Measurements from ENCODE around the gene BAIAP2L2. TPM values are rescaled to one million over a fixed set of nuclear protein-coding genes. Genes with fewer than 3 reads are reported as not detected.
"Not testable (repeated sequence)": the region's sequence is repeated elsewhere in the genome, so short reads cannot be mapped to it uniquely, and the experiment has no call there.

Gene BAIAP2L2
- total and polyA plus RNA-seq, 4 donors = 0.33 to 0.46 (median 0.44) TPM; not detected in 1

DNA sequence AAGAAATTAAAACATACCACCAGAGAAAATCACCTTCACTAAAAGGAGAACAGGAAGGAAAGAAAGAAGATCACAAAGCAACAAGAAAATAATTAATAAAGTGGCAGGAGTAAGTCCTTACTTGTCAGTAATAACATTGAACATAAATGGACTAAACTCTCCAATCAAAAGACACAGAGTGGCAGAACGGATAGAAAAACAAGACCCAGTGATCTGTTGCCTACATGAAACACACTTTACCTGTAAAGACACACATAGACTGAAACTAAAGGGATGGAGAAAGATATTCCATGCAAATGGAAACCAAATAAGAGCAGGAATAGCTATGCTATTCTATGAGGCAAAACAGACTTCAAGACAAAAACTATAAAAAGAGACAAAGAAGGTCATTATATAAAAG is 45.2 kb upstream of the BAIAP2L2 start:
- Histone ChIP-seq H3K27ac (ENCODE audit: low read depth in 1 of 2, low read length in 2 of 2) (no peak overlapping the region), H3K36me3 (ENCODE audit: control insufficient read depth in 4 of 4, insufficient read depth in 3 of 4, low read depth in 1 of 4, low read length in 3 of 4) (no peaks in the 10 kb centered on the region), H3K27me3 (ENCODE audit: control insufficient read depth in 4 of 4, insufficient read depth in 4 of 4, low read length in 3 of 4) (no peaks in the 10 kb centered on the region), H3K4me3 (ENCODE audit: low read depth in 1 of 3, low read length in 3 of 3) (no peak overlapping the region), H3K9ac (ENCODE audit: low read depth in 1 of 2, low read length in 2 of 2) (no peak overlapping the region), H3K9me3 (ENCODE audit: control insufficient read depth in 4 of 4, low read length in 3 of 4) (no peaks in the 10 kb centered on the region), H3K4me1 (ENCODE audit: control insufficient read depth in 4 of 4, insufficient read depth in 4 of 4, low read length in 3 of 4) (peaks cover 3 to 10% (median 8%) of the 10 kb centered on the region in 4 donors)
- no peak for TF ChIP-seq SP1 (IDR thresholded peaks at IDR 0.05)
- no peak for TF ChIP-seq GABPA (IDR thresholded peaks at IDR 0.05 in 1 of 2, conservative IDR thresholded peaks at IDR 0.05 in 1 of 2)
- no peak for TF ChIP-seq JUND (IDR thresholded peaks at IDR 0.05)
- TF ChIP-seq TAF1 (conservative IDR thresholded peaks at IDR 0.05) = no peak
- no peak for TF ChIP-seq FOXA1 (IDR thresholded peaks at IDR 0.05)
- TF ChIP-seq, protein P1, sequence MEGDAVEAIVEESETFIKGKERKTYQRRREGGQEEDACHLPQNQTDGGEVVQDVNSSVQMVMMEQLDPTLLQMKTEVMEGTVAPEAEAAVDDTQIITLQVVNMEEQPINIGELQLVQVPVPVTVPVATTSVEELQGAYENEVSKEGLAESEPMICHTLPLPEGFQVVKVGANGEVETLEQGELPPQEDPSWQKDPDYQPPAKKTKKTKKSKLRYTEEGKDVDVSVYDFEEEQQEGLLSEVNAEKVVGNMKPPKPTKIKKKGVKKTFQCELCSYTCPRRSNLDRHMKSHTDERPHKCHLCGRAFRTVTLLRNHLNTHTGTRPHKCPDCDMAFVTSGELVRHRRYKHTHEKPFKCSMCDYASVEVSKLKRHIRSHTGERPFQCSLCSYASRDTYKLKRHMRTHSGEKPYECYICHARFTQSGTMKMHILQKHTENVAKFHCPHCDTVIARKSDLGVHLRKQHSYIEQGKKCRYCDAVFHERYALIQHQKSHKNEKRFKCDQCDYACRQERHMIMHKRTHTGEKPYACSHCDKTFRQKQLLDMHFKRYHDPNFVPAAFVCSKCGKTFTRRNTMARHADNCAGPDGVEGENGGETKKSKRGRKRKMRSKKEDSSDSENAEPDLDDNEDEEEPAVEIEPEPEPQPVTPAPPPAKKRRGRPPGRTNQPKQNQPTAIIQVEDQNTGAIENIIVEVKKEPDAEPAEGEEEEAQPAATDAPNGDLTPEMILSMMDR (IDR thresholded peaks at IDR 0.05; ENCODE audit: low read depth, low read length, missing input control) = no peak
- TF ChIP-seq RXRA (IDR thresholded peaks at IDR 0.05) = no peak
- TF ChIP-seq YY1 (IDR thresholded peaks at IDR 0.05) = no peak
- no peak for TF ChIP-seq EGR1 (IDR thresholded peaks at IDR 0.05; ENCODE audit: low read depth in 2 of 2)
- TF ChIP-seq, protein P2, sequence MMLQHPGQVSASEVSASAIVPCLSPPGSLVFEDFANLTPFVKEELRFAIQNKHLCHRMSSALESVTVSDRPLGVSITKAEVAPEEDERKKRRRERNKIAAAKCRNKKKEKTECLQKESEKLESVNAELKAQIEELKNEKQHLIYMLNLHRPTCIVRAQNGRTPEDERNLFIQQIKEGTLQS (IDR thresholded peaks at IDR 0.05) = no peak
- TF ChIP-seq FOXA2 (IDR thresholded peaks at IDR 0.05) = no peak
- no peak for DNase-seq (ENCODE audit: low spot score)
- WGBS = 95% methylated on average over 1 of the region's 1 CpG

DNA sequence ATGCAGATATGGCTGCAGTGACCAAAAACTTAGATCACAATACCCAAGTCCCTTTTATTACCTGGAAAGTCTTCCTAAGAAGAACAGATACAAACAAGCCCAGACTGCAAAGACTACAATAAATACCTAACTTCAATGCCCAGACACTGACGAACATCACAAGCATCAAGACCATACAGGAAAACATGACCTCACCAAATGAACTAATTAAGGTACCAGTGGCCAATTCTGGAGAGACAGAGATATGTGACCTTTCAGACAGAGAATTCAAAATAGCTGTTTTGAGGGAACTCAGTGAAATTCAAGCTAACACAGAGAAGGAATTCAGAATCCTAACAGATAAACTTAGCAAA is 44.1 kb upstream of the BAIAP2L2 start:
- not testable (repeated sequence) for H3K36me3 ChIP-seq (ENCODE audit: control insufficient read depth in 4 of 4, insufficient read depth in 3 of 4, low read depth in 1 of 4, low read length in 3 of 4); H3K9me3 ChIP-seq (ENCODE audit: control insufficient read depth in 4 of 4, low read length in 3 of 4); H3K4me3 ChIP-seq (ENCODE audit: low read depth in 1 of 3, low read length in 3 of 3); DNase-seq (ENCODE audit: low spot score); H3K27me3 ChIP-seq (ENCODE audit: control insufficient read depth in 4 of 4, insufficient read depth in 4 of 4, low read length in 3 of 4); H3K9ac ChIP-seq (ENCODE audit: low read depth in 1 of 2, low read length in 2 of 2)
- H3K4me1 ChIP-seq (ENCODE audit: control insufficient read depth in 4 of 4, insufficient read depth in 4 of 4, low read length in 3 of 4) = peaks cover 3 to 10% (median 8%) of the 10 kb centered on the region in 4 donors
- WGBS = 86% methylated on average over 1 of the region's 1 CpG
- H3K27ac ChIP-seq (ENCODE audit: low read depth in 1 of 2, low read length in 2 of 2) = peak overlapping the region in 1 of 2 donors; percentile 70

GRCh38 chr22:38153821-38154562 is 43.5 kb upstream of the BAIAP2L2 start:
- Histone ChIP-seq H3K9ac (ENCODE audit: low read depth in 1 of 2, low read length in 2 of 2) (no peak overlapping the region), H3K36me3 (ENCODE audit: control insufficient read depth in 4 of 4, insufficient read depth in 3 of 4, low read depth in 1 of 4, low read length in 3 of 4) (no peaks in the 10 kb centered on the region), H3K27ac (ENCODE audit: low read depth in 1 of 2, low read length in 2 of 2) (peak overlapping the region; percentile 65 to 70), H3K27me3 (ENCODE audit: control insufficient read depth in 4 of 4, insufficient read depth in 4 of 4, low read length in 3 of 4) (no peaks in the 10 kb centered on the region), H3K4me1 (ENCODE audit: control insufficient read depth in 4 of 4, insufficient read depth in 4 of 4, low read length in 3 of 4) (peaks cover 3 to 10% (median 8%) of the 10 kb centered on the region in 4 donors), H3K9me3 (ENCODE audit: control insufficient read depth in 4 of 4, low read length in 3 of 4) (no peaks in the 10 kb centered on the region), H3K4me3 (ENCODE audit: low read depth in 1 of 3, low read length in 3 of 3) (no peak overlapping the region)
- WGBS = 57% methylated on average over 4 of the region's 4 CpGs
- DNase-seq (ENCODE audit: low spot score) = no peak
- TF ChIP-seq RXRA (IDR thresholded peaks at IDR 0.05) (peak; percentile 29 to 47), FOXA2 (IDR thresholded peaks at IDR 0.05) (no peak), HNF4G (IDR thresholded peaks at IDR 0.05) (peak; percentile 76), FOXA1 (IDR thresholded peaks at IDR 0.05) (no peak), YY1 (IDR thresholded peaks at IDR 0.05) (peak; percentile 95), RAD21 (IDR thresholded peaks at IDR 0.05) (peak in 1 of 2 donors; percentile 50), NR2F2 (IDR thresholded peaks at IDR 0.05) (no peak), TAF1 (conservative IDR thresholded peaks at IDR 0.05) (no peak), EGR1 (IDR thresholded peaks at IDR 0.05; ENCODE audit: low read depth in 2 of 2) (no peak), HNF4A (conservative IDR thresholded peaks at IDR 0.05) (peak; percentile 85 to 89), SP1 (IDR thresholded peaks at IDR 0.05) (peak; percentile 82)
- TF ChIP-seq, protein P1 (IDR thresholded peaks at IDR 0.05; ENCODE audit: low read depth, low read length, missing input control) = no peak
- TF ChIP-seq, protein P2 (IDR thresholded peaks at IDR 0.05) = no peak
- TF ChIP-seq, protein P3, sequence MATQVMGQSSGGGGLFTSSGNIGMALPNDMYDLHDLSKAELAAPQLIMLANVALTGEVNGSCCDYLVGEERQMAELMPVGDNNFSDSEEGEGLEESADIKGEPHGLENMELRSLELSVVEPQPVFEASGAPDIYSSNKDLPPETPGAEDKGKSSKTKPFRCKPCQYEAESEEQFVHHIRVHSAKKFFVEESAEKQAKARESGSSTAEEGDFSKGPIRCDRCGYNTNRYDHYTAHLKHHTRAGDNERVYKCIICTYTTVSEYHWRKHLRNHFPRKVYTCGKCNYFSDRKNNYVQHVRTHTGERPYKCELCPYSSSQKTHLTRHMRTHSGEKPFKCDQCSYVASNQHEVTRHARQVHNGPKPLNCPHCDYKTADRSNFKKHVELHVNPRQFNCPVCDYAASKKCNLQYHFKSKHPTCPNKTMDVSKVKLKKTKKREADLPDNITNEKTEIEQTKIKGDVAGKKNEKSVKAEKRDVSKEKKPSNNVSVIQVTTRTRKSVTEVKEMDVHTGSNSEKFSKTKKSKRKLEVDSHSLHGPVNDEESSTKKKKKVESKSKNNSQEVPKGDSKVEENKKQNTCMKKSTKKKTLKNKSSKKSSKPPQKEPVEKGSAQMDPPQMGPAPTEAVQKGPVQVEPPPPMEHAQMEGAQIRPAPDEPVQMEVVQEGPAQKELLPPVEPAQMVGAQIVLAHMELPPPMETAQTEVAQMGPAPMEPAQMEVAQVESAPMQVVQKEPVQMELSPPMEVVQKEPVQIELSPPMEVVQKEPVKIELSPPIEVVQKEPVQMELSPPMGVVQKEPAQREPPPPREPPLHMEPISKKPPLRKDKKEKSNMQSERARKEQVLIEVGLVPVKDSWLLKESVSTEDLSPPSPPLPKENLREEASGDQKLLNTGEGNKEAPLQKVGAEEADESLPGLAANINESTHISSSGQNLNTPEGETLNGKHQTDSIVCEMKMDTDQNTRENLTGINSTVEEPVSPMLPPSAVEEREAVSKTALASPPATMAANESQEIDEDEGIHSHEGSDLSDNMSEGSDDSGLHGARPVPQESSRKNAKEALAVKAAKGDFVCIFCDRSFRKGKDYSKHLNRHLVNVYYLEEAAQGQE (IDR thresholded peaks at IDR 0.05) = peak; percentile 42
- TF ChIP-seq, protein P4, sequence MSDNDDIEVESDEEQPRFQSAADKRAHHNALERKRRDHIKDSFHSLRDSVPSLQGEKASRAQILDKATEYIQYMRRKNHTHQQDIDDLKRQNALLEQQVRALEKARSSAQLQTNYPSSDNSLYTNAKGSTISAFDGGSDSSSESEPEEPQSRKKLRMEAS (IDR thresholded peaks at IDR 0.05) = no peak
